Limb (tissue), 2 donors: ENCODE results near the gene ADD2.

Experiments
- DNase-seq, 2 donors: peaks; one replicate each; pipeline ENCODE4 v3.0.0-alpha.2; 2016; ENCODE audit errors: extremely low spot score in 2 of 2

The ADD2 gene

GRCh38 chr2:70785137-70785911 lies 17.3 kb upstream of the ADD2 start:
- peak; percentile 43 to 67 for DNase-seq

- no peak for DNase-seq
Measured at GRCh38 chr2:70784320-70784719, 16.3 kb upstream of the ADD2 start.

GRCh38 chr2:70779911-70780545 lies 12.0 kb upstream of the ADD2 start:
- DNase-seq, result peak in 1 of 2 donors; percentile 27

- no peak for DNase-seq
Measured at GRCh38 chr2:70779491-70779890, 11.5 kb upstream of the ADD2 start.

GRCh38 chr2:70778676-70779075 lies 10.7 kb upstream of the ADD2 start:
- no peak for DNase-seq

- DNase-seq, result no peak
Measured at GRCh38 chr2:70777450-70777849, 9.4 kb upstream of the ADD2 start.

GRCh38 chr2:70776266-70776665 lies 8.3 kb upstream of the ADD2 start:
- no peak for DNase-seq

- no peak for DNase-seq
Measured at GRCh38 chr2:70775141-70775540, 7.1 kb upstream of the ADD2 start.

GRCh38 chr2:70772486-70773155 lies 4.6 kb upstream of the ADD2 start:
- no peak for DNase-seq

- no peak for DNase-seq
Measured at GRCh38 chr2:70771446-70771845, 3.4 kb upstream of the ADD2 start.

- no peak for DNase-seq
Measured at GRCh38 chr2:70769450-70769849, 1.4 kb upstream of the ADD2 start.

GRCh38 chr2:70768590-70769085 lies 638 bp upstream of the ADD2 start:
- no peak for DNase-seq

- DNase-seq, result peak in 1 of 2 donors; percentile 63
Measured at GRCh38 chr2:70767079-70767698, 811 bp downstream of the ADD2 start.

GRCh38 chr2:70766357-70767078 lies 1.5 kb downstream of the ADD2 start:
- DNase-seq, result no peak

GRCh38 chr2:70765507-70765906 lies 2.5 kb downstream of the ADD2 start:
- no peak for DNase-seq

GRCh38 chr2:70759446-70759845 lies 8.6 kb downstream of the ADD2 start:
- DNase-seq, result no peak

- DNase-seq, result no peak
Measured at GRCh38 chr2:70757966-70758365, 10.0 kb downstream of the ADD2 start.

GRCh38 chr2:70757360-70757759 lies 10.6 kb downstream of the ADD2 start:
- DNase-seq, result no peak

- DNase-seq, result no peak
Measured at GRCh38 chr2:70756128-70756527, 11.9 kb downstream of the ADD2 start.

GRCh38 chr2:70753902-70754301 lies 14.1 kb downstream of the ADD2 start:
- DNase-seq, result no peak

GRCh38 chr2:70753031-70753430 lies 15.0 kb downstream of the ADD2 start:
- DNase-seq, result no peak
